ENCODE measurements around the gene ABCD1.
"Not testable (repeated sequence)": the region's sequence is repeated elsewhere in the genome, so short reads cannot be mapped to it uniquely, and the experiment has no call there.

ABCD1 gene

GRCh38 chrX:153694687-153695270, 29.9 kb upstream of the ABCD1 start:
- no peak for DNase-seq

- no peak for DNase-seq
These were observed 28.6 kb upstream of the ABCD1 start for GRCh38 chrX:153696100-153696499.

GRCh38 chrX:153696538-153696937, 28.1 kb upstream of the ABCD1 start:
- DNase-seq, result not testable (repeated sequence)

GRCh38 chrX:153696986-153697722, 27.5 kb upstream of the ABCD1 start:
- DNase-seq, result not testable (repeated sequence)

- DNase-seq, result no peak
These were observed 26.5 kb upstream of the ABCD1 start for GRCh38 chrX:153697924-153698865.

- not testable (repeated sequence) for DNase-seq
These were observed 25.4 kb upstream of the ABCD1 start for GRCh38 chrX:153699210-153699783.

- not testable (repeated sequence) for DNase-seq
These were observed 24.8 kb upstream of the ABCD1 start for GRCh38 chrX:153699784-153700371.

GRCh38 chrX:153700376-153700945, 24.2 kb upstream of the ABCD1 start:
- DNase-seq, result no peak

- no peak for DNase-seq
These were observed 23.7 kb upstream of the ABCD1 start for GRCh38 chrX:153700967-153701366.

GRCh38 chrX:153701706-153702105, 22.9 kb upstream of the ABCD1 start:
- no peak for DNase-seq

GRCh38 chrX:153702336-153703035, 22.2 kb upstream of the ABCD1 start:
- DNase-seq, result no peak

GRCh38 chrX:153703036-153703370, 21.7 kb upstream of the ABCD1 start:
- DNase-seq, result no peak

- no peak for DNase-seq
These were observed 20.6 kb upstream of the ABCD1 start for GRCh38 chrX:153704021-153704526.

- DNase-seq, result not testable (repeated sequence)
These were observed 19.8 kb upstream of the ABCD1 start for GRCh38 chrX:153704631-153705402.

GRCh38 chrX:153705403-153706060, 19.1 kb upstream of the ABCD1 start:
- DNase-seq, result not testable (repeated sequence)

- no peak for DNase-seq
These were observed 17.9 kb upstream of the ABCD1 start for GRCh38 chrX:153706799-153707198.

GRCh38 chrX:153707406-153707805, 17.2 kb upstream of the ABCD1 start:
- no peak for DNase-seq

- peak; percentile 29 for DNase-seq
These were observed 16.2 kb upstream of the ABCD1 start for GRCh38 chrX:153708415-153708814.

- no peak for DNase-seq
These were observed 14.7 kb upstream of the ABCD1 start for GRCh38 chrX:153709726-153710674.

Data from NCI-H1436 (cell line).